ENCODE results near the gene ATP13A5. TPM values are rescaled to one million over a fixed set of nuclear protein-coding genes. Genes with fewer than 3 reads are reported as not detected.

Gene ATP13A5
- total RNA-seq, 4 donors from 2014 or later = 1.6 to 3.5 (median 2.4) TPM

DNA sequence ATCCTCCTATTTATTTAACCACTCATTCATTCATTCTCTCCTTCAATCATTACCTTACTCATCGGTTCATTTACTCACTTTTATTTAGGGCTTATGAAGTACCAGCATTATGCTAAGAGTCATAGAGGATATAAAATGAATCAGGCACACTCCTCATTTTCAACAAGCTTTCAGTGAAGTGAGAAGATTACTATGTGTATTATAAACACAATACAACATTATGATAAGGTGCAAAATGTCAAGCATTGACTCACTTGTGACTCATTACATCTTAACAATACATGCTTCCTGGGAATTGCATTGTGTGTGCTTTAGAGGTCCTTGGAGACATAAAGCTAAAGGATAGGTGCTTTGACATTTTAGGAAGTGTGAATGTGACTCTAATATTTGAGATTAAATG, 77.1 kb downstream of the ATP13A5 start:
- Histone ChIP-seq H3K36me3 (no peaks in the 10 kb centered on the region), H3K27me3 (no peaks in the 10 kb centered on the region), H3K4me3 (replicated peaks in 1 of 3) (no peak overlapping the region), H3K9me3 (no peaks in the 10 kb centered on the region), H3K4me1 (no peaks in the 10 kb centered on the region), H3K27ac (no peak overlapping the region)
- WGBS, 2 donors = 93 to 96% methylated on average over 1 of the region's 1 CpG
- TF ChIP-seq, protein P1, sequence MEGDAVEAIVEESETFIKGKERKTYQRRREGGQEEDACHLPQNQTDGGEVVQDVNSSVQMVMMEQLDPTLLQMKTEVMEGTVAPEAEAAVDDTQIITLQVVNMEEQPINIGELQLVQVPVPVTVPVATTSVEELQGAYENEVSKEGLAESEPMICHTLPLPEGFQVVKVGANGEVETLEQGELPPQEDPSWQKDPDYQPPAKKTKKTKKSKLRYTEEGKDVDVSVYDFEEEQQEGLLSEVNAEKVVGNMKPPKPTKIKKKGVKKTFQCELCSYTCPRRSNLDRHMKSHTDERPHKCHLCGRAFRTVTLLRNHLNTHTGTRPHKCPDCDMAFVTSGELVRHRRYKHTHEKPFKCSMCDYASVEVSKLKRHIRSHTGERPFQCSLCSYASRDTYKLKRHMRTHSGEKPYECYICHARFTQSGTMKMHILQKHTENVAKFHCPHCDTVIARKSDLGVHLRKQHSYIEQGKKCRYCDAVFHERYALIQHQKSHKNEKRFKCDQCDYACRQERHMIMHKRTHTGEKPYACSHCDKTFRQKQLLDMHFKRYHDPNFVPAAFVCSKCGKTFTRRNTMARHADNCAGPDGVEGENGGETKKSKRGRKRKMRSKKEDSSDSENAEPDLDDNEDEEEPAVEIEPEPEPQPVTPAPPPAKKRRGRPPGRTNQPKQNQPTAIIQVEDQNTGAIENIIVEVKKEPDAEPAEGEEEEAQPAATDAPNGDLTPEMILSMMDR (IDR thresholded peaks at IDR 0.05) = no peak
- no peak for TF ChIP-seq POLR2A (IDR thresholded peaks at IDR 0.05)
- DNase-seq = no peak
- intact Hi-C loops (cut with DNase I) = no loop called here

DNA sequence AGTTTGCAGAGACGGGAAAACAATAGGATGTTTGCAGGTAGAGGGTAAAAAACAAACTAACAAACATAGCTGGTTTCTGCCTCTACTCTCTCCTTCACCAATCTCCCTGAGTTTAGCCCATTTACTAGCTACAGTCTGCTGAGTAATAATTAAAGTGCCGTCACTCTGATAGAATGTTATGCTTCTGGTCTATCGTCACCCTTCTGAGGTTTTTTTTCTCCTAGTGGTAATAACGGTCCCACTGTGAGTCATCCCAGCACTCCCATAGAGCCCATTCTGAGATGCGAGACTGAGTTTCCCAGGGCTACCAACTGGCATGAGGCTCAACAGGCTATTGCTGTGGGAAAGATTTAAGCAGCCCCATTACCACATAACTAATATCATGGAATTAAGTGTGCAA, 81.1 kb downstream of the ATP13A5 start:
- intact Hi-C loops (cut with DNase I) = no loop called here
- Histone ChIP-seq H3K9me3 (no peaks in the 10 kb centered on the region), H3K4me3 (replicated peaks in 1 of 3) (no peak overlapping the region), H3K36me3 (no peaks in the 10 kb centered on the region), H3K4me1 (no peaks in the 10 kb centered on the region), H3K27me3 (no peaks in the 10 kb centered on the region), H3K27ac (no peak overlapping the region)
- WGBS, 2 donors = 86 to 89% methylated on average over 5 of the region's 5 CpGs
- no peak for DNase-seq
- TF ChIP-seq, protein P1 (IDR thresholded peaks at IDR 0.05) = no peak
- TF ChIP-seq POLR2A (IDR thresholded peaks at IDR 0.05) = no peak

DNA sequence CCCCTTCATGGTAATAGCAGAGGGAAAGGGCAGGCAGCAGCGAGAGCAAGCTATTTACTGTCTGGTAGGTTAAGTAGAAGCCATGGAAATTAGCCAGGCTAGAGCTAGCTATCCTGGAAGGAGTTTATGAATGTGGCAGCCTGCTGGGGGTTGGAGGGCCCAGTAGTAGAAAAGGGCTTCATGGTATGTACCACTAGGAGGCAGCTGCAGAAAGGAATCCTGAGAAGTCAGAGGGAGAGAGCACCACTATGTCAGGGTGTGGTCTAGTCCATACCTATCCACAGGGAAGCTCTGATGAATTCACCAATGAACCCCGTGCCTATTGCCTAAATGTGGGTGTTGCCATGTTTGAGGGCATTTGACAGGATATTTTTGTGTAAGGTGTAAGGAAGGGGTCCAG, 82.6 kb downstream of the ATP13A5 start:
- intact Hi-C loops (cut with DNase I) = no loop called here
- H3K9me3 ChIP-seq = no peaks in the 10 kb centered on the region
- H3K4me3 ChIP-seq (replicated peaks in 1 of 3) = no peak overlapping the region
- DNase-seq = no peak
- 83% methylated on average over 2 of the region's 2 CpGs for WGBS, 2 donors
- H3K4me1 ChIP-seq = no peaks in the 10 kb centered on the region
- H3K36me3 ChIP-seq = no peaks in the 10 kb centered on the region
- TF ChIP-seq, protein P1 (IDR thresholded peaks at IDR 0.05) = no peak
- TF ChIP-seq POLR2A (IDR thresholded peaks at IDR 0.05) = no peak
- no peak overlapping the region for H3K27ac ChIP-seq
- no peaks in the 10 kb centered on the region for H3K27me3 ChIP-seq

DNA sequence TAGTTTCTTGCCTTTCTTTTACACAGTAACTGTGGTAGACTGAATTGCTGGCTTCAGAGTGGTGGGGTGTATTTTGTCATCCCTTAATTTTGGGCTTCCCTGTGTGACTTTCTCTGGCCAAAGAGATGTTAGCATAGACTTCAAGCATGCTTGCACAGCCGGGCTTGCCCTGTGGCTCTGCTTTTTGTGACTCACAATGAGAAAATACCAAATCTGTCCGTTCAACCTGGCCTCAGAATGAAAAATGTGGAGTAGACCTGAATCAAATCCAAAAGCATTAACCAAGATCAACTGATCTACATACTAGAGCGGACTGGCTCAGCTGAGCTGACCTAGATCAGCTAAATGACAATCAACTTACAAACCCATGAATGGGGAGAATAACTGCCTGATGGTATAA, 86.2 kb downstream of the ATP13A5 start:
- TF ChIP-seq, protein P1 (IDR thresholded peaks at IDR 0.05) = no peak
- TF ChIP-seq POLR2A (IDR thresholded peaks at IDR 0.05) = no peak
- WGBS, 2 donors = 74 to 82% methylated on average over 3 of the region's 3 CpGs

DNA sequence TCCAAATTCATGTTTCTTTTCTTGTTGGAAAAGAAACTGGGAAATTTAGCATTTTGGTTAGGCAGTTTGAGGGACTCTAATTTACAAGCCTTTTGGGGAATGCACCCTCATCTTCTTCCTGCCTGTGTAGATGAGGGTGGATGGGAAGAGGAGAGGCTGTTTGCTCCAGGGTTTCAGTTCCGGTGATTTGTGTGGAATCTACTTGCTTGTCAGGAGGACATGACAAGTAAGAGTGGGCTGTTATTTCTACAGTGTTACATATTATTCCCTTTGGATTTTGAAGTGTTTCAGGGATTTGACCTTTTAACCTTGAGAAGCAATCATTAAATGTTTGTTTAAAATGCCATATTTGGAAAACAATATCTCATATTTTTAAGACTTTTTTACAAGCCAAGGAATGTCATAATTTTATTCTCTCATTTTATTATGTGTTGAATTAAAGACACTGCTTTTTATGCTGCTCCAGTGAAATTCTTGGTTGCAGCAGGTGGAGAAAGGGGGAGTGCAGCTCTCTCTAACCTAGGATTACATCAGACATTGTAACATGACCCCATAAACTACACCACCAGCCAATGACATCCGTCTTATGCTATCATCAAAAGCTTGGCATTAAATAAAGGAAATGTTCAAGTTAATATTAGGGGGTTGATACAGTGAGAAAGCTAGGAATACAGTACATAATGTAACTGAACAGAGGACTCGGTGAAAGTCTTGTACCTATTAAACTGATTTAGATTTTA, 107.3 kb downstream of the ATP13A5 start:
- TF ChIP-seq, protein P1 (IDR thresholded peaks at IDR 0.05) = no peak
- TF ChIP-seq POLR2A (IDR thresholded peaks at IDR 0.05) = no peak
- Histone ChIP-seq H3K9me3 (no peaks in the 10 kb centered on the region), H3K36me3 (no peaks in the 10 kb centered on the region), H3K4me3 (replicated peaks in 1 of 3) (no peak overlapping the region), H3K27me3 (no peaks in the 10 kb centered on the region), H3K4me1 (no peaks in the 10 kb centered on the region), H3K27ac (no peak overlapping the region)
- no peak for DNase-seq
- WGBS, 2 donors = 80 to 88% methylated on average over 3 of the region's 3 CpGs
- intact Hi-C loops (cut with DNase I) = no loop called here

More for the DNA sequence above, 86.2 kb downstream of the ATP13A5 start:
- DNase-seq = no peak
- H3K4me1 ChIP-seq = no peaks in the 10 kb centered on the region
- no peaks in the 10 kb centered on the region for H3K36me3 ChIP-seq
- no peak overlapping the region for H3K4me3 ChIP-seq (replicated peaks in 1 of 3)
- H3K9me3 ChIP-seq = no peaks in the 10 kb centered on the region
- H3K27ac ChIP-seq = no peak overlapping the region
- intact Hi-C loops (cut with DNase I) = no loop called here
- no peaks in the 10 kb centered on the region for H3K27me3 ChIP-seq
